Epidermal melanocyte (primary cell): Measurements from ENCODE around the gene FIBCD1.

Source experiments
- DNase-seq: peaks from one replicate; pipeline ENCODE4 v3.0.0; 2011; ENCODE audit warnings: low spot score; ENCODE audit not compliant: insufficient read length

Gene FIBCD1

GRCh38 chr9:130908878-130909355 is 30.1 kb downstream of the FIBCD1 start:
- DNase-seq: no peak

- DNase-seq: no peak
Measured at GRCh38 chr9:130908146-130908877, 30.7 kb downstream of the FIBCD1 start.

- no peak for DNase-seq
Measured at GRCh38 chr9:130906735-130907416, 32.2 kb downstream of the FIBCD1 start.

GRCh38 chr9:130905902-130906734 is 32.9 kb downstream of the FIBCD1 start:
- no peak for DNase-seq

- DNase-seq: no peak
Measured at GRCh38 chr9:130905125-130905901, 33.7 kb downstream of the FIBCD1 start.

- no peak for DNase-seq
Measured at GRCh38 chr9:130904070-130905044, 34.7 kb downstream of the FIBCD1 start.

- DNase-seq: no peak
Measured at GRCh38 chr9:130903194-130904069, 35.6 kb downstream of the FIBCD1 start.

- no peak for DNase-seq
Measured at GRCh38 chr9:130902204-130903185, 36.6 kb downstream of the FIBCD1 start.

GRCh38 chr9:130901498-130902203 is 37.4 kb downstream of the FIBCD1 start:
- no peak for DNase-seq

GRCh38 chr9:130900701-130901497 is 38.1 kb downstream of the FIBCD1 start:
- DNase-seq: no peak

- DNase-seq: no peak
Measured at GRCh38 chr9:130899051-130899748, 39.8 kb downstream of the FIBCD1 start.

GRCh38 chr9:130898552-130898852 is 40.5 kb downstream of the FIBCD1 start:
- DNase-seq: no peak

GRCh38 chr9:130897848-130898551 is 41.0 kb downstream of the FIBCD1 start:
- no peak for DNase-seq

- DNase-seq: no peak
Measured at GRCh38 chr9:130897105-130897751, 41.8 kb downstream of the FIBCD1 start.
